ENCODE results near the gene CELA3A.

DNA sequence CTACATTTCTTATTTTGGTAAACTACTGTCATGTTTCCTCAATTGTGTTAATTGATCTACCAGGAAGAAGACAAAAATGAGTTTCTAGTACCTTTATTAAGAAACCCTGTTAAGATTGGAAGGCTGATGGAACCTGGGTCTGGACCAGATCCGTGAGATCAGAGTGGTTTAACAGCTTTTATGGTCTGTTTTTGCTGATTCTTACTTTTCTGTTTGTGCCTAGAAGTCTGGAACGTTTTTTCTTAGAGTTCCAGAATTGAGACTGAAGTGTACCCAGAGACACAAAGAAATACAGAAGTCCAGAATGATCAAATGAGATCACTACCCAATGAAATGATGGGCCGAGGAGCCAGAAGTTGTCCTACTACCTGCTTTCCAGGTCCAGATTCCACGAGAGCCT lies 28.6 kb downstream of the CELA3A start:
- no peak for TF ChIP-seq ZNF274 (IDR thresholded peaks at IDR 0.05; ENCODE audit: borderline replicate concordance, extremely low read depth, low read length)
- no peak for TF ChIP-seq SIX5 (IDR thresholded peaks at IDR 0.05; ENCODE audit: low read depth, low read length)
